Measurements from ENCODE around the gene HEY2. TPM values are rescaled to one million over a fixed set of nuclear protein-coding genes. Genes with fewer than 3 reads are reported as not detected.

The HEY2 gene
- total and polyA plus RNA-seq, 2 donors (not counting 3 experiments of a cell fraction or from before 2014, with no cell fraction given) = 0.07 TPM; not detected in 1

GRCh38 chr6:125807293-125807692 lies 57.9 kb downstream of the HEY2 start:
- Histone ChIP-seq H2AFZ (ENCODE audit: low read depth, low read length) (no peak overlapping the region), H3K9me1 (replicated peaks; ENCODE audit: control insufficient read depth, extremely low read depth, insufficient read depth, low read length) (no peaks in the 10 kb centered on the region), H4K20me1 (replicated peaks; ENCODE audit: control insufficient read depth, extremely low read depth, insufficient read depth, low read length) (no peaks in the 10 kb centered on the region), H3K4me2 (ENCODE audit: insufficient read depth, low read length) (no peak overlapping the region), H3K27me3 (ENCODE audit: control insufficient read depth in 2 of 2, insufficient read depth in 2 of 2, low read length in 2 of 2) (no peaks in the 10 kb centered on the region), H3K4me3 (replicated peaks in 1 of 3; ENCODE audit: insufficient read depth in 1 of 3, low read depth in 1 of 3, low read length in 3 of 3) (no peak overlapping the region), H3K9ac (replicated peaks; ENCODE audit: extremely low read depth, insufficient read depth, low read length) (no peak overlapping the region), H3K27ac (ENCODE audit: insufficient read depth, low read depth, low read length) (no peak overlapping the region), H3K36me3 (ENCODE audit: control insufficient read depth in 2 of 2, extremely low read depth in 1 of 2, insufficient read depth in 2 of 2, low read length in 2 of 2) (peaks cover 0 to 2% of the 10 kb centered on the region in 2 experiments), H3K9me3 (replicated peaks; ENCODE audit: control insufficient read depth, insufficient read depth, low read length) (no peaks in the 10 kb centered on the region), H3K4me1 (ENCODE audit: control insufficient read depth, extremely low read depth, insufficient read depth, low read length) (peaks cover 35% of the 10 kb centered on the region), H3K79me2 (ENCODE audit: control insufficient read depth, insufficient read depth, low read length) (peaks cover 56% of the 10 kb centered on the region)
- dilution Hi-C loops (cut with MboI; ENCODE audit: extremely low pct_ligation_motif_present, low sequenced_read_pairs) = no loop called here
- TF ChIP-seq MYC (IDR thresholded peaks at IDR 0.05; ENCODE audit: low read depth, low read length) (no peak), CTCF (IDR thresholded peaks at IDR 0.05; ENCODE audit: extremely low read depth in 1 of 2, insufficient read depth in 1 of 2, low read depth in 1 of 2, low read length in 2 of 2) (no peak), MAX (IDR thresholded peaks at IDR 0.05; ENCODE audit: insufficient read depth, insufficient read length) (no peak), JUN (IDR thresholded peaks at IDR 0.05; ENCODE audit: borderline replicate concordance, insufficient read depth, insufficient read length, low read depth) (no peak), POLR2AphosphoS5 (IDR thresholded peaks at IDR 0.05; ENCODE audit: insufficient read depth, low read depth, low read length) (no peak), POLR2A (IDR thresholded peaks at IDR 0.05; ENCODE audit: low read depth, low read length) (no peak), EZH2 (IDR thresholded peaks at IDR 0.05; ENCODE audit: borderline replicate concordance, low read depth, low read length, severe bottlenecking) (no peak), FOS (IDR thresholded peaks at IDR 0.05; ENCODE audit: borderline replicate concordance, insufficient read depth, low read length) (no peak), GATA2 (IDR thresholded peaks at IDR 0.05; ENCODE audit: insufficient read depth, insufficient read length, low read depth, low read length) (no peak)
- POLR2A ChIA-PET = no interaction called here
- intact Hi-C loops (cut with micrococcal nuclease) = no loop called here
- DNase-seq (ENCODE audit: low read depth, low spot score) (no peak), FAIRE-seq (no peak)
- BruUV-seq (replicated peaks) = no TSS peak
- CTCF ChIA-PET = interaction anchor here (6.1 kb wide), 1 partner anchor 15 kb away, joined by 47 read pairs; the partner anchor contains the start of gene NCOA7

All from endothelial cell of umbilical vein (primary cell).